SK-N-SH (cell line): ENCODE measurements around the gene ARHGEF1. TPM values are rescaled to one million over a fixed set of nuclear protein-coding genes. Genes with fewer than 3 reads are reported as not detected.
A peak's percentile ranks its signal among the peaks of the same experiment; 100 is the strongest.

Experiments
- CTCF ChIA-PET: fragments of 300-600, 350-600 bp; formaldehyde crosslinking; extraction: SDS; loops from one replicate; lab custom pipeline; 2021; lab: Yijun Ruan, JAX
- POLR2A ChIA-PET: fragments of 350-600 bp; sonication (Branson Sonifier 250); formaldehyde crosslinking; extraction: SDS; loops from one replicate; lab custom pipeline; 2020; ENCODE audit warnings: antibody characterized with exemption, inconsistent platforms; lab: Yijun Ruan, JAX
- DNase-seq: peaks from one replicate; pipeline ENCODE4 v3.0.0; 2012
- H2AFZ ChIP-seq: fragments of 200-600 bp; sonication (generic); 2 replicates; pipeline ENCODE4 v1.8.1; 2016; ENCODE audit warnings: antibody characterized with exemption, mild to moderate bottlenecking, low read depth
- H3F3A ChIP-seq: fragments of 200-600 bp; sonication (generic); replicated peaks from 2 replicates; pipeline ENCODE3; 2016; ENCODE audit warnings: antibody characterized with exemption, mild to moderate bottlenecking; ENCODE audit not compliant: insufficient read depth
- H3K27ac ChIP-seq, 2 experiments: fragments of 200-500 bp in 1 of 2; fragments of 200-600 bp in 1 of 2; sonication (Bioruptor generic) in 1 of 2; sonication (generic), shearing (Covaris generic) in 1 of 2; 2 replicates each; pipeline versions ENCODE4 v1.5.1 to v1.6.1; 2014 to 2016; ENCODE audit warnings: low read depth in 2 of 2, inconsistent platforms in 1 of 2, low read length in 1 of 2, mild to moderate bottlenecking in 1 of 2, mixed read lengths in 1 of 2
- H3K27me3 ChIP-seq: fragments of 200-600 bp; sonication (generic), shearing (Covaris generic); 2 replicates; pipeline ENCODE4 v1.6.1; 2016; ENCODE audit warnings: mixed run types; ENCODE audit not compliant: insufficient read depth
- H3K36me3 ChIP-seq, 2 experiments: fragments of 200-500 bp in 1 of 2; fragments of 200-600 bp in 1 of 2; sonication (Bioruptor generic) in 1 of 2; sonication (generic) in 1 of 2; replicated peaks in 1 of 2; 2 replicates each; pipeline versions ENCODE3 to v1.5.1; 2014 to 2016; ENCODE audit warnings: low read length in 1 of 2, mild to moderate bottlenecking in 1 of 2; ENCODE audit not compliant: insufficient read depth in 2 of 2, control insufficient read depth in 1 of 2
- H3K4me1 ChIP-seq, 2 experiments: fragments of 200-500 bp in 1 of 2; fragments of 200-600 bp in 1 of 2; sonication (Bioruptor generic) in 1 of 2; sonication (generic), shearing (Covaris generic) in 1 of 2; 2 replicates each; pipeline versions ENCODE4 v1.5.1 to v1.6.1; 2014 to 2016; ENCODE audit warnings: low read depth in 1 of 2, low read length in 1 of 2, mixed run types in 1 of 2; ENCODE audit not compliant: insufficient read depth in 2 of 2, control insufficient read depth in 1 of 2
- H3K4me2 ChIP-seq: fragments of 200-600 bp; sonication (generic), shearing (Covaris generic); 2 replicates; pipeline ENCODE4 v1.6.1; 2017; ENCODE audit warnings: mixed run types
- H3K4me3 ChIP-seq, 2 experiments: fragments of 200-500 bp in 1 of 2; fragments of 200-600 bp in 1 of 2; sonication (Bioruptor generic) in 1 of 2; sonication (generic), shearing (Covaris generic) in 1 of 2; 2 replicates each; pipeline versions ENCODE4 v1.5.1 to v1.8.1; 2014 to 2016; ENCODE audit warnings: low read depth in 2 of 2, inconsistent platforms in 1 of 2, low read length in 1 of 2, mild to moderate bottlenecking in 1 of 2, mixed read lengths in 1 of 2, moderate library complexity in 1 of 2
- H3K79me2 ChIP-seq: fragments of 200-600 bp; sonication (generic); 2 replicates; pipeline ENCODE4 v1.8.1; 2017; ENCODE audit warnings: mild to moderate bottlenecking; ENCODE audit not compliant: insufficient read depth
- H3K9ac ChIP-seq: fragments of 200-600 bp; sonication (generic); 2 replicates; pipeline ENCODE4 v1.6.1; 2017; ENCODE audit warnings: mixed run types
- H3K9me2 ChIP-seq: fragments of 200-600 bp; sonication (generic); 2 replicates; pipeline ENCODE4 v1.6.1; 2017; ENCODE audit warnings: mixed run types
- H3K9me3 ChIP-seq: fragments of 200-600 bp; sonication (generic); 2 replicates; pipeline ENCODE4 v1.6.1; 2017; ENCODE audit warnings: mixed run types, mild to moderate bottlenecking, moderate library complexity
- H4K20me1 ChIP-seq: fragments of 200-600 bp; sonication (generic); 2 replicates; pipeline ENCODE4 v1.6.1; 2017; ENCODE audit warnings: mild to moderate bottlenecking, mixed run types; ENCODE audit not compliant: insufficient read depth
- EP300 ChIP-seq, 2 experiments: IDR thresholded peaks; 2 replicates each; pipeline versions ENCODE4 v1.4.0 to v1.6.1; 2012; ENCODE audit warnings: borderline replicate concordance in 1 of 2, low read depth in 1 of 2, low read length in 1 of 2
- FOSL2 ChIP-seq: IDR thresholded peaks from 2 replicates; pipeline ENCODE4 v1.4.0; 2012; ENCODE audit warnings: low read depth, mild to moderate bottlenecking, moderate library complexity, borderline replicate concordance
- MXI1 ChIP-seq: IDR thresholded peaks from 2 replicates; pipeline ENCODE4 v1.6.1; 2012; ENCODE audit warnings: mild to moderate bottlenecking, low read depth, low read length, improper control_type of control experiment
- RFX5 ChIP-seq: IDR thresholded peaks from 2 replicates; pipeline ENCODE4 v1.6.1; 2012; ENCODE audit warnings: mild to moderate bottlenecking, improper control_type of control experiment, low read length
- RXRA ChIP-seq: IDR thresholded peaks from 2 replicates; pipeline ENCODE4 v1.4.0; 2012; ENCODE audit warnings: low read depth, mild to moderate bottlenecking, borderline replicate concordance
- SIN3A ChIP-seq: IDR thresholded peaks from 2 replicates; pipeline ENCODE4 v1.6.1; 2012; ENCODE audit warnings: low read depth, mild to moderate bottlenecking, low read length, moderate library complexity, borderline replicate concordance
- SMC3 ChIP-seq: IDR thresholded peaks from 2 replicates; pipeline ENCODE4 v1.6.1; 2012; ENCODE audit warnings: low read depth, low read length, improper control_type of control experiment
- TAF1 ChIP-seq: IDR thresholded peaks from 2 replicates; pipeline ENCODE4 v1.6.1; 2012; ENCODE audit warnings: low read depth, mild to moderate bottlenecking, low read length, moderate library complexity, borderline replicate concordance
- TCF12 ChIP-seq: IDR thresholded peaks from 2 replicates; pipeline ENCODE4 v1.4.0; 2012
- TEAD4 ChIP-seq: IDR thresholded peaks from 2 replicates; pipeline ENCODE4 v1.4.0; 2012; ENCODE audit warnings: mild to moderate bottlenecking, borderline replicate concordance; ENCODE audit not compliant: insufficient read depth
- whole genome bisulfite sequencing: methylation state at CpG from one replicate; pipeline ENCODE4 v1.1.6; 2017; ENCODE audit warnings: low lambda C conversion rate; 5-methylcytosine and 5-hydroxymethylcytosine counted together
- polyA plus RNA-seq, 3 experiments: library from polyadenylated mRNA; depleted of rRNA; stranded (reverse); fragments of >200 nt; gene quantifications; 2 replicates each; pipeline ENCODE4 v1.2.3, GENCODE V29; 2012
- TF ChIP-seq, protein P1 (sequence below): IDR thresholded peaks from 2 replicates; pipeline ENCODE4 v1.4.0; 2012; ENCODE audit warnings: low read depth
- TF ChIP-seq, protein P2 (sequence below): fragments of 200-600 bp; sonication (generic); IDR thresholded peaks from 2 replicates; pipeline ENCODE4 v1.6.1; 2017; ENCODE audit warnings: antibody characterized with exemption, mild to moderate bottlenecking, moderate library complexity
- TF ChIP-seq, protein P3 (sequence below): IDR thresholded peaks from 2 replicates; pipeline ENCODE4 v1.4.0; 2012; ENCODE audit warnings: low read depth, borderline replicate concordance
- TF ChIP-seq, protein P4 (sequence below): IDR thresholded peaks from 2 replicates; pipeline ENCODE4 v1.4.0; 2012; ENCODE audit warnings: low read depth, borderline replicate concordance
- TF ChIP-seq, protein P5 (sequence below): fragments of 150-350 bp; IDR thresholded peaks from 2 replicates; pipeline ENCODE4 v1.6.1; 2017; ENCODE audit warnings: antibody characterized with exemption, low read length, low read depth, borderline replicate concordance

ARHGEF1 gene
- polyA plus RNA-seq, 1 of the 3 experiments (the other 2 are of a cell fraction): 102 TPM

DNA sequence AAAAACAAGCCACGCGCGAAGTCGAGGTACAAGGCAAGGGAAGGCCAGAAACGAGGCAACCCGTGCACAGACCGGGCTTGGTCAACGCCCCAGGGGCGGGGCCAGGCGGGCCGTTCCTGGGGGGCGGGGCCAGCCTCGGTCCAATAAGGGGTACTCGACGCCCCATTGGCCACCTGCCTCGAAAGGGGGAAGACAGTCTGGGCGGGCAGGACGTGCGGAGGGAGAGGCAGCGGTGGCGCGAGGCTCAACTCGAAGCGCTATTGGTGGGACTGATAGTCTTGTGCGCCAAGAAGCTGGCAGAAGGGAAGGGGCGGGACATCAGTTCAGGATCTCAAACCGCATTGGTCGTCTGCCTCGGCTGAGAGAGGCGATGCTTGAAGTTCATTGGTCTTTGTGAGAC lies 38.4 kb upstream of the ARHGEF1 start, which contains the start of gene LYPD4:
LYPD4 (minus strand) TSS at position 83 of the 400 bp plus-strand sequence. CDS start 5,398 bp downstream, outside the sequence.
- Histone ChIP-seq H3K4me1 (no peaks in the 10 kb centered on the region), H2AFZ (no peak within 1 kb of the TSS), H3K79me2 (no peaks in the 10 kb centered on the region), H3K27ac (no peak within 1 kb of the TSS), H3F3A (no peaks in the 10 kb centered on the region), H4K20me1 (no peaks in the 10 kb centered on the region), H3K9me3 (no peaks in the 10 kb centered on the region), H3K4me3 (no peak within 1 kb of the TSS), H3K9me2 (no peaks in the 10 kb centered on the region), H3K36me3 (no peaks in the 10 kb centered on the region), H3K27me3 (peaks cover 17% of the 10 kb centered on the region; the same call in 1 of the 2 replicates), H3K4me2 (no peak within 1 kb of the TSS), H3K9ac (no peak within 1 kb of the TSS)
- CTCF ChIA-PET: interaction anchor here (2.0 kb wide), 1 partner anchor 9 kb away, joined by 10 read pairs; no protein-coding TSS in a partner anchor
- 67% methylated on average over 21 of the region's 30 CpGs for WGBS
- POLR2A ChIA-PET: no interaction called here
- no peak for TF ChIP-seq TEAD4
- TF ChIP-seq FOSL2: no peak
- no peak for TF ChIP-seq SMC3
- TF ChIP-seq, protein P1, sequence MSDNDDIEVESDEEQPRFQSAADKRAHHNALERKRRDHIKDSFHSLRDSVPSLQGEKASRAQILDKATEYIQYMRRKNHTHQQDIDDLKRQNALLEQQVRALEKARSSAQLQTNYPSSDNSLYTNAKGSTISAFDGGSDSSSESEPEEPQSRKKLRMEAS: no peak
- no peak for TF ChIP-seq RXRA
- TF ChIP-seq EP300 (IDR thresholded peaks at IDR 0.05; ENCODE audit: borderline replicate concordance in 1 of 2, low read depth in 1 of 2, low read length in 1 of 2): no peak
- TF ChIP-seq, protein P2, sequence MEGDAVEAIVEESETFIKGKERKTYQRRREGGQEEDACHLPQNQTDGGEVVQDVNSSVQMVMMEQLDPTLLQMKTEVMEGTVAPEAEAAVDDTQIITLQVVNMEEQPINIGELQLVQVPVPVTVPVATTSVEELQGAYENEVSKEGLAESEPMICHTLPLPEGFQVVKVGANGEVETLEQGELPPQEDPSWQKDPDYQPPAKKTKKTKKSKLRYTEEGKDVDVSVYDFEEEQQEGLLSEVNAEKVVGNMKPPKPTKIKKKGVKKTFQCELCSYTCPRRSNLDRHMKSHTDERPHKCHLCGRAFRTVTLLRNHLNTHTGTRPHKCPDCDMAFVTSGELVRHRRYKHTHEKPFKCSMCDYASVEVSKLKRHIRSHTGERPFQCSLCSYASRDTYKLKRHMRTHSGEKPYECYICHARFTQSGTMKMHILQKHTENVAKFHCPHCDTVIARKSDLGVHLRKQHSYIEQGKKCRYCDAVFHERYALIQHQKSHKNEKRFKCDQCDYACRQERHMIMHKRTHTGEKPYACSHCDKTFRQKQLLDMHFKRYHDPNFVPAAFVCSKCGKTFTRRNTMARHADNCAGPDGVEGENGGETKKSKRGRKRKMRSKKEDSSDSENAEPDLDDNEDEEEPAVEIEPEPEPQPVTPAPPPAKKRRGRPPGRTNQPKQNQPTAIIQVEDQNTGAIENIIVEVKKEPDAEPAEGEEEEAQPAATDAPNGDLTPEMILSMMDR: no peak
- TF ChIP-seq, protein P3, sequence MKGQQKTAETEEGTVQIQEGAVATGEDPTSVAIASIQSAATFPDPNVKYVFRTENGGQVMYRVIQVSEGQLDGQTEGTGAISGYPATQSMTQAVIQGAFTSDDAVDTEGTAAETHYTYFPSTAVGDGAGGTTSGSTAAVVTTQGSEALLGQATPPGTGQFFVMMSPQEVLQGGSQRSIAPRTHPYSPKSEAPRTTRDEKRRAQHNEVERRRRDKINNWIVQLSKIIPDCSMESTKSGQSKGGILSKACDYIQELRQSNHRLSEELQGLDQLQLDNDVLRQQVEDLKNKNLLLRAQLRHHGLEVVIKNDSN: no peak
- TF ChIP-seq TCF12: no peak
- no peak for TF ChIP-seq TAF1
- TF ChIP-seq, protein P4, sequence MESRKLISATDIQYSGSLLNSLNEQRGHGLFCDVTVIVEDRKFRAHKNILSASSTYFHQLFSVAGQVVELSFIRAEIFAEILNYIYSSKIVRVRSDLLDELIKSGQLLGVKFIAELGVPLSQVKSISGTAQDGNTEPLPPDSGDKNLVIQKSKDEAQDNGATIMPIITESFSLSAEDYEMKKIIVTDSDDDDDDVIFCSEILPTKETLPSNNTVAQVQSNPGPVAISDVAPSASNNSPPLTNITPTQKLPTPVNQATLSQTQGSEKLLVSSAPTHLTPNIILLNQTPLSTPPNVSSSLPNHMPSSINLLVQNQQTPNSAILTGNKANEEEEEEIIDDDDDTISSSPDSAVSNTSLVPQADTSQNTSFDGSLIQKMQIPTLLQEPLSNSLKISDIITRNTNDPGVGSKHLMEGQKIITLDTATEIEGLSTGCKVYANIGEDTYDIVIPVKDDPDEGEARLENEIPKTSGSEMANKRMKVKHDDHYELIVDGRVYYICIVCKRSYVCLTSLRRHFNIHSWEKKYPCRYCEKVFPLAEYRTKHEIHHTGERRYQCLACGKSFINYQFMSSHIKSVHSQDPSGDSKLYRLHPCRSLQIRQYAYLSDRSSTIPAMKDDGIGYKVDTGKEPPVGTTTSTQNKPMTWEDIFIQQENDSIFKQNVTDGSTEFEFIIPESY: no peak
- peak; percentile 53 for DNase-seq

DNA sequence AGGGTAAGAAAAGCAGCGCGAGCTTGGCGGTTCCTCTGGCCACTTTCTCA lies 38.2 kb upstream of the ARHGEF1 start, which contains the start of gene DMRTC2:
DMRTC2 (plus strand) TSS at position 42 of the 50 bp plus-strand sequence. CDS start 2,387 bp downstream, outside the sequence.
- 40% methylated on average over 1 of the region's 3 CpGs for WGBS
- POLR2A ChIA-PET: no interaction called here
- CTCF ChIA-PET: interaction anchor here (2.0 kb wide), 1 partner anchor 9 kb away, joined by 10 read pairs; no protein-coding TSS in a partner anchor
- no peaks in the 10 kb centered on the region for H3K9me3 ChIP-seq
- TF ChIP-seq, protein P5, sequence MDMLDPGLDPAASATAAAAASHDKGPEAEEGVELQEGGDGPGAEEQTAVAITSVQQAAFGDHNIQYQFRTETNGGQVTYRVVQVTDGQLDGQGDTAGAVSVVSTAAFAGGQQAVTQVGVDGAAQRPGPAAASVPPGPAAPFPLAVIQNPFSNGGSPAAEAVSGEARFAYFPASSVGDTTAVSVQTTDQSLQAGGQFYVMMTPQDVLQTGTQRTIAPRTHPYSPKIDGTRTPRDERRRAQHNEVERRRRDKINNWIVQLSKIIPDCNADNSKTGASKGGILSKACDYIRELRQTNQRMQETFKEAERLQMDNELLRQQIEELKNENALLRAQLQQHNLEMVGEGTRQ: no peak
- no peak for TF ChIP-seq RFX5
- TF ChIP-seq SIN3A: no peak
- no peak for TF ChIP-seq TEAD4
- no peak for TF ChIP-seq MXI1
- H3K27ac ChIP-seq: no peak within 1 kb of the TSS
- H3K9ac ChIP-seq: no peak within 1 kb of the TSS
- H3F3A ChIP-seq: no peaks in the 10 kb centered on the region
- no peaks in the 10 kb centered on the region for H3K9me2 ChIP-seq
- H4K20me1 ChIP-seq: no peaks in the 10 kb centered on the region
- no peak within 1 kb of the TSS for H2AFZ ChIP-seq
- DNase-seq: no peak
- no peak within 1 kb of the TSS for H3K4me3 ChIP-seq
- H3K4me1 ChIP-seq: no peaks in the 10 kb centered on the region
- peaks cover 19% of the 10 kb centered on the region for H3K27me3 ChIP-seq
- H3K36me3 ChIP-seq: no peaks in the 10 kb centered on the region
- no peaks in the 10 kb centered on the region for H3K79me2 ChIP-seq
- H3K4me2 ChIP-seq: no peak within 1 kb of the TSS
